H9 (cell line): ENCODE measurements around the gene TBC1D9B. TPM values are rescaled to one million over a fixed set of nuclear protein-coding genes. Genes with fewer than 3 reads are reported as not detected.

ENCODE experiments used
- DNase-seq: peaks from one replicate; pipeline ENCODE4 v3.0.0-alpha.2; 2017
- H2AFZ ChIP-seq: one replicate; pipeline ENCODE4 v1.6.1; 2013; ENCODE audit warnings: mild to moderate bottlenecking, low read length, control low read depth, moderate library complexity
- H2AK5ac ChIP-seq: 2 replicates; pipeline ENCODE4 v1.6.1; 2013; ENCODE audit warnings: low read length, control low read depth, mixed read lengths; ENCODE audit not compliant: insufficient read length
- H2BK120ac ChIP-seq: one replicate; pipeline ENCODE4 v1.6.1; 2013; ENCODE audit warnings: low read depth, mild to moderate bottlenecking, low read length, control low read depth, inconsistent platforms; ENCODE audit not compliant: poor library complexity, severe bottlenecking
- H2BK12ac ChIP-seq: 2 replicates; pipeline ENCODE4 v1.6.1; 2013; ENCODE audit warnings: low read length, control low read depth, mixed read lengths, low read depth; ENCODE audit not compliant: insufficient read length
- H2BK15ac ChIP-seq: 2 replicates; pipeline ENCODE4 v1.6.1; 2013; ENCODE audit warnings: low read depth, low read length, control low read depth
- H2BK20ac ChIP-seq: one replicate; pipeline ENCODE4 v1.6.1; 2013; ENCODE audit warnings: low read depth, mild to moderate bottlenecking, low read length, control low read depth, inconsistent platforms; ENCODE audit not compliant: poor library complexity, severe bottlenecking
- H2BK5ac ChIP-seq: 2 replicates; pipeline ENCODE4 v1.6.1; 2013; ENCODE audit warnings: low read length, control low read depth, mixed read lengths; ENCODE audit not compliant: insufficient read length
- H3K14ac ChIP-seq: 2 replicates; pipeline ENCODE4 v1.6.1; 2013; ENCODE audit warnings: low read length, control low read depth; ENCODE audit not compliant: insufficient read depth
- H3K18ac ChIP-seq: 2 replicates; pipeline ENCODE4 v1.6.1; 2013; ENCODE audit warnings: low read depth, mild to moderate bottlenecking, mixed read lengths, low read length, control low read depth; ENCODE audit not compliant: insufficient read length
- H3K23ac ChIP-seq: 2 replicates; pipeline ENCODE4 v1.6.1; 2013; ENCODE audit warnings: low read length, control low read depth, mixed read lengths, low read depth; ENCODE audit not compliant: insufficient read length
- H3K23me2 ChIP-seq: 2 replicates; pipeline ENCODE4 v1.6.1; 2013; ENCODE audit warnings: low read depth, mild to moderate bottlenecking, mixed read lengths, low read length, control low read depth; ENCODE audit not compliant: insufficient read length, poor library complexity, severe bottlenecking
- H3K27ac ChIP-seq: 2 replicates; pipeline ENCODE4 v1.5.1; 2013; ENCODE audit warnings: low read length, control low read depth, mixed read lengths, low read depth; ENCODE audit not compliant: insufficient read length
- H3K27me3 ChIP-seq: 2 replicates; pipeline ENCODE4 v1.6.1; 2013; ENCODE audit warnings: low read length, control low read depth, inconsistent platforms; ENCODE audit not compliant: insufficient read depth
- H3K4ac ChIP-seq: 2 replicates; pipeline ENCODE4 v1.6.1; 2013; ENCODE audit warnings: low read depth, mild to moderate bottlenecking, control low read depth, inconsistent platforms, low read length, moderate library complexity
- H3K4me1 ChIP-seq: 2 replicates; pipeline ENCODE4 v1.6.1; 2013; ENCODE audit warnings: low read length, control low read depth, inconsistent platforms; ENCODE audit not compliant: insufficient read depth
- H3K4me2 ChIP-seq: 2 replicates; pipeline ENCODE4 v1.6.1; 2013; ENCODE audit warnings: low read length, control low read depth, mixed read lengths; ENCODE audit not compliant: insufficient read length, insufficient read depth
- H3K56ac ChIP-seq: 2 replicates; pipeline ENCODE4 v1.6.1; 2013; ENCODE audit warnings: low read depth, mild to moderate bottlenecking, mixed read lengths, low read length, control low read depth; ENCODE audit not compliant: insufficient read length
- H3K79me1 ChIP-seq: 2 replicates; pipeline ENCODE4 v1.6.1; 2013; ENCODE audit warnings: low read depth, mild to moderate bottlenecking, moderate library complexity, low read length, control low read depth, inconsistent platforms; ENCODE audit not compliant: insufficient read depth, poor library complexity, severe bottlenecking
- H3K79me2 ChIP-seq: 2 replicates; pipeline ENCODE4 v1.6.1; 2013; ENCODE audit warnings: low read length, control low read depth, inconsistent platforms; ENCODE audit not compliant: insufficient read depth
- H3K9ac ChIP-seq: 2 replicates; pipeline ENCODE4 v1.6.1; 2013; ENCODE audit warnings: low read length, control low read depth, mixed read lengths; ENCODE audit not compliant: insufficient read length; ENCODE audit errors: extremely low read depth
- H3K9me3 ChIP-seq: one replicate; pipeline ENCODE4 v1.6.1; 2013; ENCODE audit warnings: low read depth, low read length, inconsistent platforms; ENCODE audit not compliant: control insufficient read depth
- H3T11ph ChIP-seq: one replicate; pipeline ENCODE4 v1.6.1; 2013; ENCODE audit warnings: mild to moderate bottlenecking, low read length, control low read depth, inconsistent platforms
- H4K20me1 ChIP-seq: one replicate; pipeline ENCODE4 v1.6.1; 2013; ENCODE audit not compliant: control insufficient read depth, insufficient read length, insufficient read depth
- H4K5ac ChIP-seq: 2 replicates; pipeline ENCODE4 v1.6.1; 2013; ENCODE audit warnings: low read depth, mild to moderate bottlenecking, mixed read lengths, low read length, control low read depth; ENCODE audit not compliant: insufficient read length
- H4K8ac ChIP-seq: replicated peaks from 2 replicates; pipeline ENCODE4 v1.6.1; 2013; ENCODE audit warnings: low read length, control low read depth, mixed read lengths, low read depth; ENCODE audit not compliant: insufficient read length
- H4K91ac ChIP-seq: 2 replicates; pipeline ENCODE4 v1.6.1; 2013; ENCODE audit warnings: low read depth, mild to moderate bottlenecking, moderate library complexity, mixed read lengths, low read length, control low read depth; ENCODE audit not compliant: insufficient read length
- H3K27ac Mint-ChIP-seq, 3 experiments: 2 replicates in 2 of 3; 3 replicates in 1 of 3; pipeline ENCODE4 v1.8.0; 2020 to 2021; ENCODE audit warnings: mixed read lengths in 3 of 3, mild to moderate bottlenecking in 1 of 3, moderate library complexity in 1 of 3
- H3K27me3 Mint-ChIP-seq: 2 replicates; pipeline ENCODE4 v1.8.0; 2021; ENCODE audit warnings: low read depth, mild to moderate bottlenecking, moderate library complexity, mixed read lengths
- H3K36me3 Mint-ChIP-seq, 3 experiments: 2 replicates in 2 of 3; 3 replicates in 1 of 3; pipeline ENCODE4 v1.8.0; 2020 to 2021; ENCODE audit warnings: low read depth in 3 of 3, mixed read lengths in 3 of 3; ENCODE audit not compliant: insufficient read depth in 1 of 3
- H3K4me1 Mint-ChIP-seq, 2 experiments: 2 replicates each; pipeline ENCODE4 v1.8.0; 2020; ENCODE audit warnings: mixed read lengths in 2 of 2
- H3K4me3 Mint-ChIP-seq, 2 experiments: 2 replicates in 1 of 2; 3 replicates in 1 of 2; pipeline ENCODE4 v1.8.0; 2020 to 2021; ENCODE audit warnings: mild to moderate bottlenecking in 2 of 2, mixed read lengths in 2 of 2, moderate library complexity in 1 of 2
- H3K9me3 Mint-ChIP-seq, 2 experiments: 2 replicates in 1 of 2; 3 replicates in 1 of 2; pipeline ENCODE4 v1.8.0; 2020; ENCODE audit warnings: mild to moderate bottlenecking in 2 of 2, mixed read lengths in 2 of 2, moderate library complexity in 1 of 2
- WGBS: extraction: QIAGEN DNeasy Blood & Tissue Kit; methylation state at CpG from one replicate; pipeline ENCODE4 v1.1.7; 2013; ENCODE audit warnings: missing lambda C conversion rate, low lambda C conversion rate, mixed read lengths; ENCODE audit not compliant: insufficient read length; ENCODE audit errors: extremely low coverage; 5-methylcytosine and 5-hydroxymethylcytosine counted together
- total RNA-seq: library from RNA; stranded (reverse); gene quantifications from 2 replicates; pipeline ENCODE4 v1.2.1, GENCODE V29; 2021
- TF ChIP-seq, protein P1 (sequence below): fragments of 200-600 bp; sonication (generic); conservative IDR thresholded peaks from 3 replicates; pipeline ENCODE4 v1.8.0; 2021; ENCODE audit warnings: antibody characterized with exemption, mild to moderate bottlenecking

TBC1D9B gene
- total RNA-seq, 1 experiment from 2014 or later: 62.1 TPM

DNA sequence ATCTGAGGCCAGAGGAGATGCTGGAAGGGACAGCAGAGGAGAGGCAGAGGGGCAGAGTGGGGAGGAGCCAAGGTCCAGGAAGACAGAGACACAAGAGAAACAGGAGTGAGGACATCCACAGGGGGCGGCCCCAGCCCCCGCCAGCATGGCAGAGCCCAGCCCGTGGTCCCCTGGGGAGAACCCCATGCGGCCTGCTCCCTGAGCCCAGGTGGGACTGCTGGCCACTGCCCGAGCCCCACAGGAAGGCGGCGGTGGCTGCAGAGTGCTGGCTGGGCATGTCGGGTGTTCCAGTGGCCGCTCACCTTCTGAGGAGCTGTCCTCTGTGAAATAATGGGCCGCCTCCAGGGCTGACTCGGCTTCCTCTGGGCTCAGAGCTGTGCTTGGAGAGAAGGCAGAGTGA, 40.2 kb downstream of the TBC1D9B start:
- H3K27me3 ChIP-seq: no peaks in the 10 kb centered on the region
- H2AFZ ChIP-seq: no peak overlapping the region
- peaks cover 5% of the 10 kb centered on the region for H3K9me3 ChIP-seq
- TF ChIP-seq, protein P1, sequence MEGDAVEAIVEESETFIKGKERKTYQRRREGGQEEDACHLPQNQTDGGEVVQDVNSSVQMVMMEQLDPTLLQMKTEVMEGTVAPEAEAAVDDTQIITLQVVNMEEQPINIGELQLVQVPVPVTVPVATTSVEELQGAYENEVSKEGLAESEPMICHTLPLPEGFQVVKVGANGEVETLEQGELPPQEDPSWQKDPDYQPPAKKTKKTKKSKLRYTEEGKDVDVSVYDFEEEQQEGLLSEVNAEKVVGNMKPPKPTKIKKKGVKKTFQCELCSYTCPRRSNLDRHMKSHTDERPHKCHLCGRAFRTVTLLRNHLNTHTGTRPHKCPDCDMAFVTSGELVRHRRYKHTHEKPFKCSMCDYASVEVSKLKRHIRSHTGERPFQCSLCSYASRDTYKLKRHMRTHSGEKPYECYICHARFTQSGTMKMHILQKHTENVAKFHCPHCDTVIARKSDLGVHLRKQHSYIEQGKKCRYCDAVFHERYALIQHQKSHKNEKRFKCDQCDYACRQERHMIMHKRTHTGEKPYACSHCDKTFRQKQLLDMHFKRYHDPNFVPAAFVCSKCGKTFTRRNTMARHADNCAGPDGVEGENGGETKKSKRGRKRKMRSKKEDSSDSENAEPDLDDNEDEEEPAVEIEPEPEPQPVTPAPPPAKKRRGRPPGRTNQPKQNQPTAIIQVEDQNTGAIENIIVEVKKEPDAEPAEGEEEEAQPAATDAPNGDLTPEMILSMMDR: no peak
- no peaks in the 10 kb centered on the region for H3K79me2 ChIP-seq
- no peak overlapping the region for H2AK5ac ChIP-seq
- no peak overlapping the region for H4K8ac ChIP-seq
- H3K79me1 ChIP-seq: no peaks in the 10 kb centered on the region
- Mint-ChIP-seq H3K27me3 (no peaks in the 10 kb centered on the region), H3K4me3 (no peak overlapping the region), H3K36me3 (peaks cover 13 to 58% (median 55%) of the 10 kb centered on the region in 3 experiments), H3K27ac (peak overlapping the region in 2 of 3 experiments; percentile 94 to 95; a peak in 5 of 7 replicates), H3K9me3 (no peaks in the 10 kb centered on the region), H3K4me1 (peaks cover 9 to 23% of the 10 kb centered on the region in 2 experiments)
- H3K4me1 ChIP-seq: no peaks in the 10 kb centered on the region
- H4K5ac ChIP-seq: no peak overlapping the region
- WGBS: no CpG with 5 or more reads among the region's 11 CpGs
- H3K9ac ChIP-seq: no peak overlapping the region
- no peak overlapping the region for H3K27ac ChIP-seq
- H3K4me2 ChIP-seq: no peak overlapping the region
- no peaks in the 10 kb centered on the region for H3K23me2 ChIP-seq
- H3K4ac ChIP-seq: no peak overlapping the region
- H3K23ac ChIP-seq: no peak overlapping the region
- H4K20me1 ChIP-seq: no peaks in the 10 kb centered on the region
- no peak overlapping the region for H3K56ac ChIP-seq
- H3T11ph ChIP-seq: no peak overlapping the region
- H2BK5ac ChIP-seq: no peak overlapping the region
- no peak overlapping the region for H2BK20ac ChIP-seq
- H4K91ac ChIP-seq: no peak overlapping the region
- no peak overlapping the region for H2BK12ac ChIP-seq
- no peak overlapping the region for H2BK120ac ChIP-seq
- DNase-seq: no peak
- H3K18ac ChIP-seq: no peak overlapping the region
- no peak overlapping the region for H3K14ac ChIP-seq
- H2BK15ac ChIP-seq: no peak overlapping the region
